GM23338 (cell line): Measurements from ENCODE around the gene HRH3. TPM values are rescaled to one million over a fixed set of nuclear protein-coding genes. Genes with fewer than 3 reads are reported as not detected.

Source experiments
- ATAC-seq: fragments of 200-7000 bp; cut with Tn5 transposase; 3 replicates; pipeline ENCODE4 v1.9.1; 2020
- DNase-seq: peaks from one replicate; pipeline ENCODE4 v3.0.0-alpha.2; 2015; ENCODE audit warnings: low spot score
- H2AFZ ChIP-seq: fragments of 200-600 bp; sonication (generic); 2 replicates; pipeline ENCODE4 v1.8.0; 2016; ENCODE audit warnings: antibody characterized with exemption, mild to moderate bottlenecking, moderate library complexity
- H3F3A ChIP-seq: fragments of 200-600 bp; sonication (generic); replicated peaks from 2 replicates; pipeline ENCODE4 v1.8.0; 2017; ENCODE audit warnings: antibody characterized with exemption, mixed run types, low read depth
- H3K27ac ChIP-seq: fragments of 200-600 bp; sonication (generic); 2 replicates; pipeline ENCODE4 v1.6.1; 2016; ENCODE audit warnings: low read depth
- H3K27me3 ChIP-seq: fragments of 200-600 bp; sonication (generic); 2 replicates; pipeline ENCODE4 v1.8.0; 2016; ENCODE audit warnings: mild to moderate bottlenecking, mixed run types, moderate library complexity; ENCODE audit not compliant: insufficient read depth
- H3K36me3 ChIP-seq: fragments of 200-600 bp; sonication (generic); 2 replicates; pipeline ENCODE4 v1.8.0; 2016; ENCODE audit warnings: mild to moderate bottlenecking; ENCODE audit not compliant: insufficient read depth
- H3K4me1 ChIP-seq: fragments of 200-600 bp; sonication (generic); 2 replicates; pipeline ENCODE4 v1.8.0; 2016; ENCODE audit warnings: mild to moderate bottlenecking, moderate library complexity; ENCODE audit not compliant: insufficient read depth
- H3K4me2 ChIP-seq: fragments of 200-600 bp; sonication (generic); 2 replicates; pipeline ENCODE4 v1.7.1; 2017; ENCODE audit warnings: mixed run types
- H3K4me3 ChIP-seq: fragments of 200-600 bp; sonication (generic); 2 replicates; pipeline ENCODE4 v1.6.1; 2016; ENCODE audit warnings: mixed run types
- H3K79me2 ChIP-seq: fragments of 200-600 bp; sonication (generic); replicated peaks from 2 replicates; pipeline ENCODE4 v1.8.0; 2017; ENCODE audit warnings: mild to moderate bottlenecking; ENCODE audit not compliant: insufficient read depth
- H3K9me2 ChIP-seq: fragments of 200-600 bp; sonication (generic); 2 replicates; pipeline ENCODE4 v1.8.0; 2017; ENCODE audit not compliant: insufficient read depth
- H4K20me1 ChIP-seq: fragments of 200-600 bp; sonication (generic); replicated peaks from 2 replicates; pipeline ENCODE4 v1.8.0; 2017; ENCODE audit warnings: mild to moderate bottlenecking; ENCODE audit not compliant: insufficient read depth
- H3K27ac Mint-ChIP-seq: 2 replicates; pipeline ENCODE4 v1.8.0; 2020; ENCODE audit warnings: inconsistent platforms, mild to moderate bottlenecking, moderate library complexity, mixed read lengths
- H3K27me3 Mint-ChIP-seq: 3 replicates; pipeline ENCODE4 v1.8.0; 2022; ENCODE audit warnings: low read depth, mild to moderate bottlenecking, moderate library complexity, mixed read lengths, inconsistent platforms; ENCODE audit not compliant: insufficient read depth, poor library complexity
- H3K36me3 Mint-ChIP-seq: 3 replicates; pipeline ENCODE4 v1.8.0; 2021; ENCODE audit warnings: low read depth, mild to moderate bottlenecking, inconsistent platforms, moderate library complexity, mixed read lengths
- H3K4me1 Mint-ChIP-seq: 3 replicates; pipeline ENCODE4 v1.8.0; 2020; ENCODE audit warnings: mild to moderate bottlenecking, inconsistent platforms, mixed read lengths
- H3K4me3 Mint-ChIP-seq: 3 replicates; pipeline ENCODE4 v1.8.0; 2021; ENCODE audit warnings: moderate library complexity, mild to moderate bottlenecking, inconsistent platforms, mixed read lengths
- H3K9me3 Mint-ChIP-seq: 3 replicates; pipeline ENCODE4 v1.8.0; 2020; ENCODE audit warnings: moderate library complexity, mild to moderate bottlenecking, inconsistent platforms, mixed read lengths
- CREB1 ChIP-seq: fragments of 250-450 bp; sonication (Bioruptor Pico); IDR thresholded peaks from 2 replicates; pipeline ENCODE4 v1.5.0; 2020; ENCODE audit warnings: low read depth, mild to moderate bottlenecking, moderate library complexity
- CTCF ChIP-seq, 2 experiments: fragments of 200-600 bp in 1 of 2; sonication (generic) in 1 of 2; conservative IDR thresholded peaks; 2 replicates each; pipeline versions ENCODE4 v1.5.1 to v1.6.1; 2016 to 2017; ENCODE audit warnings: antibody characterized with exemption in 2 of 2, low read depth in 2 of 2, mild to moderate bottlenecking in 2 of 2, moderate library complexity in 1 of 2
- ETS1 ChIP-seq: IDR thresholded peaks from 2 replicates; pipeline ENCODE4 v1.6.1; 2016; ENCODE audit warnings: antibody characterized with exemption
- EZH2 ChIP-seq: fragments of 200-600 bp; sonication (generic); IDR thresholded peaks from one replicate; pipeline ENCODE4 v1.8.0; 2017; ENCODE audit warnings: antibody characterized with exemption, mild to moderate bottlenecking, low read depth; ENCODE audit not compliant: unreplicated experiment
- EZH2phosphoT487 ChIP-seq: fragments of 200-600 bp; sonication (generic); IDR thresholded peaks from one replicate; pipeline ENCODE4 v1.8.1; 2018; ENCODE audit warnings: antibody characterized with exemption; ENCODE audit not compliant: unreplicated experiment
- JUNB ChIP-seq: IDR thresholded peaks from one replicate; pipeline ENCODE4 v1.6.1; 2016; ENCODE audit warnings: antibody characterized with exemption; ENCODE audit not compliant: unreplicated experiment
- NANOG ChIP-seq: IDR thresholded peaks from 2 replicates; pipeline ENCODE4 v1.6.1; 2016; ENCODE audit warnings: antibody characterized with exemption, borderline replicate concordance
- POLR2AphosphoS5 ChIP-seq: IDR thresholded peaks from 2 replicates; pipeline ENCODE4 v1.6.1; 2016; ENCODE audit warnings: antibody characterized with exemption, low read depth
- REST ChIP-seq: IDR thresholded peaks from one replicate; pipeline ENCODE4 v1.6.1; 2018; ENCODE audit warnings: antibody characterized with exemption; ENCODE audit not compliant: unreplicated experiment
- STAT1 ChIP-seq: IDR thresholded peaks from one replicate; pipeline ENCODE4 v1.6.1; 2016; ENCODE audit warnings: antibody characterized with exemption; ENCODE audit not compliant: unreplicated experiment
- ZNF114 ChIP-seq: fragments of 250-450 bp; sonication (Bioruptor Pico); IDR thresholded peaks from 2 replicates; pipeline ENCODE4 v1.5.0; 2020; ENCODE audit warnings: mild to moderate bottlenecking, moderate library complexity
- ZNF331 ChIP-seq: fragments of 250-450 bp; sonication (Bioruptor Pico); IDR thresholded peaks from 2 replicates; pipeline ENCODE4 v1.5.0; 2020; ENCODE audit warnings: low read depth, mild to moderate bottlenecking, moderate library complexity
- ZNF462 ChIP-seq: fragments of 250-450 bp; sonication (Bioruptor Pico); IDR thresholded peaks from 2 replicates; pipeline ENCODE4 v1.5.0; 2020; ENCODE audit warnings: mild to moderate bottlenecking, moderate library complexity
- polyA plus RNA-seq: library from polyadenylated mRNA; unstranded; fragments of >200 nt; fragmentation: Nextera tagmentation; extraction: Ambion mirVana; gene quantifications from 2 replicates; pipeline ENCODE4 v1.2.1, GENCODE V29; 2016
- total RNA-seq: library from RNA; depleted of rRNA; stranded (reverse); fragments of >200 nt; shearing (Covaris generic); gene quantifications from 2 replicates; pipeline ENCODE4 v1.2.3, GENCODE V29; 2014

Gene HRH3
- total and polyA plus RNA-seq, 2 experiments from 2014 or later, result 1.5 to 5.2 TPM

GRCh38 chr20:62181808-62182207, 38.3 kb downstream of the HRH3 start:
- Histone ChIP-seq H3K9me2 (no peaks in the 10 kb centered on the region), H4K20me1 (no peaks in the 10 kb centered on the region), H3K27me3 (no peaks in the 10 kb centered on the region), H3K4me3 (peak overlapping the region; percentile 100), H3K4me1 (peaks cover 7% of the 10 kb centered on the region; the same call in 1 of the 2 replicates), H3K79me2 (peaks cover 28% of the 10 kb centered on the region), H3F3A (peaks cover 7% of the 10 kb centered on the region), H3K27ac (peak overlapping the region; percentile 93), H3K4me2 (peak overlapping the region; percentile 95), H2AFZ (no peak overlapping the region), H3K36me3 (no peaks in the 10 kb centered on the region)
- H3K27me3 Mint-ChIP-seq, result peaks cover 9% of the 10 kb centered on the region
- H3K4me1 Mint-ChIP-seq, result peaks cover 14% of the 10 kb centered on the region
- peak overlapping the region; percentile 89 for H3K27ac Mint-ChIP-seq
- H3K36me3 Mint-ChIP-seq, result peaks cover 10% of the 10 kb centered on the region; the same call in 2 of the 3 replicates
- DNase-seq (no peak), ATAC-seq (no peak)
- TF ChIP-seq JUNB (no peak), REST (no peak), ETS1 (no peak), ZNF331 (CRISPR knock-in tag) (no peak), CREB1 (no peak), NANOG (no peak), ZNF462 (CRISPR knock-in tag) (no peak), POLR2AphosphoS5 (no peak), STAT1 (no peak), CTCF (conservative IDR thresholded peaks at IDR 0.05; ENCODE audit: low read depth in 2 of 2) (no peak), EZH2 (no peak), ZNF114 (no peak), EZH2phosphoT487 (no peak)
- H3K4me3 Mint-ChIP-seq, result peak overlapping the region; percentile 93
- no peaks in the 10 kb centered on the region; the same call in 2 of the 3 replicates for H3K9me3 Mint-ChIP-seq
